ENCODE results near the gene FAF1. TPM values are rescaled to one million over a fixed set of nuclear protein-coding genes. Genes with fewer than 3 reads are reported as not detected.
A peak's percentile ranks its signal among the peaks of the same experiment; 100 is the strongest.

The FAF1 gene
- total RNA-seq, 2 donors from 2014 or later: 17.8 to 27.5 TPM

DNA sequence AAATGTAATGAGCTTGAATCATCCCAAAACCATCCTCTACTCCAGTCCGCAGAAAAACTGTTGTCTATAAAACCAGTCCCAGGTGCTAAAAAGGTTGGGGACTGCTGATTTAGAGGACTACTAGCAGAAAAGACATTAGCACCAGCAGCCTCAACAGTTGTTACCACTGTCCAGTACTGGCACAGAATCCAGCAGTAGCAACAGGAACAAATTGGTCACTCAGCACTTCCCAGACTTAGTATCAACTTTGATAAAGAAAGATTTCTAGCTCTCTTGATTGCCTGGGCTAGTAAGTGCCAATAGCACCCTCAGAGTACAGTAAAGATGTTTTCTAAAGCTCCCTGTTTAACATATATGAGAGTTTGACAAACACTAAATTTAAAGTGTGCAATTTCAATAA lies 127.9 kb downstream of the FAF1 start:
- intact Hi-C loops (cut with DNase I): no loop called here
- ATAC-seq (no peak), DNase-seq (no peak)
- TF ChIP-seq, protein P1, sequence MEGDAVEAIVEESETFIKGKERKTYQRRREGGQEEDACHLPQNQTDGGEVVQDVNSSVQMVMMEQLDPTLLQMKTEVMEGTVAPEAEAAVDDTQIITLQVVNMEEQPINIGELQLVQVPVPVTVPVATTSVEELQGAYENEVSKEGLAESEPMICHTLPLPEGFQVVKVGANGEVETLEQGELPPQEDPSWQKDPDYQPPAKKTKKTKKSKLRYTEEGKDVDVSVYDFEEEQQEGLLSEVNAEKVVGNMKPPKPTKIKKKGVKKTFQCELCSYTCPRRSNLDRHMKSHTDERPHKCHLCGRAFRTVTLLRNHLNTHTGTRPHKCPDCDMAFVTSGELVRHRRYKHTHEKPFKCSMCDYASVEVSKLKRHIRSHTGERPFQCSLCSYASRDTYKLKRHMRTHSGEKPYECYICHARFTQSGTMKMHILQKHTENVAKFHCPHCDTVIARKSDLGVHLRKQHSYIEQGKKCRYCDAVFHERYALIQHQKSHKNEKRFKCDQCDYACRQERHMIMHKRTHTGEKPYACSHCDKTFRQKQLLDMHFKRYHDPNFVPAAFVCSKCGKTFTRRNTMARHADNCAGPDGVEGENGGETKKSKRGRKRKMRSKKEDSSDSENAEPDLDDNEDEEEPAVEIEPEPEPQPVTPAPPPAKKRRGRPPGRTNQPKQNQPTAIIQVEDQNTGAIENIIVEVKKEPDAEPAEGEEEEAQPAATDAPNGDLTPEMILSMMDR (IDR thresholded peaks at IDR 0.05): no peak
- no peak for TF ChIP-seq POLR2A (IDR thresholded peaks at IDR 0.05)
- peaks cover 17% of the 10 kb centered on the region for H3K4me1 ChIP-seq
- no peaks in the 10 kb centered on the region for H3K36me3 ChIP-seq (replicated peaks in 1 of 2; ENCODE audit: insufficient read depth in 1 of 2, low read depth in 2 of 2)
- H3K27me3 ChIP-seq: no peaks in the 10 kb centered on the region
- 94 to 100% methylated on average over 1 of the region's 1 CpG for WGBS, 2 donors
- no peak overlapping the region for H3K4me3 ChIP-seq
- no peaks in the 10 kb centered on the region for H3K9me3 ChIP-seq
- H3K27ac ChIP-seq: no peak overlapping the region

DNA sequence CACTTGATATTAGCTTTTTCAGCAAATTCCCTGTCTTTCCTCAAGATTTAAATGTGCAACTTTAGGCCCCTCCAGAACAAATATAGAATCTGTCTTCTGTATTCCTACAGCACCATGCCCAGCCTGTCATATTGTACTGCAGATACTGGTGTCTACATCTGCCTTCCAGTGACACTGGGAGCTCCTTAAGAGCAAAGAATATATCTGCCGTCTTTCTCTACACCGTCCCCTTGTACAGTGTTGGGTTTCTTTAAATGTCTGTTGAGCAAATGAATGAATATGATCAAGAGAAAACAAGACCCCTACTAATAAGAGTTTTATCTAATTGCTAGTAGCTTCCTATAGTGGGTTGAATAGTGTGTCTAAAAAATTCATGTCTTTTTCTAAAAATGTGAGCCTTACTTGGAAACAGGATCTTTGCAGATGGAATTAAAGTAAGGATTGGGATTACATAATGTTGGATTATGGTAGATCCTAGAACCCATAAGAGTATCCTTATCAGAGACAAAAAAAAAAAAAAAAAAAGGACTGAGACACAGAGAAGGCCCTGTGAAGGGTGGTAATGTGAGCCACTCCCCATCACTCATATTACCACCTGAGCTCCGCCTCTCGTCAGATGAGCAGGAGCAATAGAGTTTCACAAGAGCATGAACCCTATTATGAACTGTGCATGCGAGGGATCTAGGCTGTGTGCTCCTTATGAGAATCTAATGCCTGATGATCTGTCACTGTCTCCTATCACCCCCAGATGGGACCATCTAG lies 128.6 kb downstream of the FAF1 start:
- intact Hi-C loops (cut with DNase I): no loop called here
- H3K36me3 ChIP-seq (replicated peaks in 1 of 2; ENCODE audit: insufficient read depth in 1 of 2, low read depth in 2 of 2): no peaks in the 10 kb centered on the region
- no peak overlapping the region for H3K4me3 ChIP-seq
- no peak for TF ChIP-seq POLR2A (IDR thresholded peaks at IDR 0.05)
- TF ChIP-seq, protein P1 (IDR thresholded peaks at IDR 0.05): no peak
- H3K9me3 ChIP-seq: no peaks in the 10 kb centered on the region
- WGBS, 2 donors: 98 to 99% methylated on average over 5 of the region's 5 CpGs
- no peak overlapping the region for H3K27ac ChIP-seq
- no peaks in the 10 kb centered on the region for H3K27me3 ChIP-seq
- peaks cover 17% of the 10 kb centered on the region for H3K4me1 ChIP-seq
- ATAC-seq: no peak
- no peak for DNase-seq

DNA sequence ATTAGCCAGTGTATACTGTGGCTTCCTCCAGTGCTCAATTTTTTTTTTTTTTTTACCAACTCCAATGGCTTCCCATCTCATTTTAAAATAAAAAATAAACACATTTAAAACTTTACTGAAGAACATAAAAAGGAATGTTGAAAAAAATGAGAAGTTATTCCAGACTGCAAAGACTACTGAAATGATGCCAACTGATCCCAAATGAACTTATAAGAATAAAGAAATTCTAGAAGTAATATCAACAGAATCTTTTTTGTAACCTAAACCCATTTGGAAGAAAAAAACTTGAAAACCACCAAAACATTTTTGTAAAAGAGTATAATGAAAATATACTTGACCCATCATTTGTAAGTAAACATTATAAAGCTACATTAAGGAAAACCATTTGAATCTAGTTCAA lies 129.4 kb downstream of the FAF1 start:
- peaks cover 17% of the 10 kb centered on the region for H3K4me1 ChIP-seq
- ATAC-seq (no peak), DNase-seq (no peak)
- intact Hi-C loops (cut with DNase I): no loop called here
- H3K9me3 ChIP-seq: no peaks in the 10 kb centered on the region
- H3K27ac ChIP-seq: no peak overlapping the region
- TF ChIP-seq, protein P1 (IDR thresholded peaks at IDR 0.05): no peak
- TF ChIP-seq POLR2A (IDR thresholded peaks at IDR 0.05): no peak
- no peak overlapping the region for H3K4me3 ChIP-seq
- H3K27me3 ChIP-seq: no peaks in the 10 kb centered on the region
- H3K36me3 ChIP-seq (replicated peaks in 1 of 2; ENCODE audit: insufficient read depth in 1 of 2, low read depth in 2 of 2): no peaks in the 10 kb centered on the region

DNA sequence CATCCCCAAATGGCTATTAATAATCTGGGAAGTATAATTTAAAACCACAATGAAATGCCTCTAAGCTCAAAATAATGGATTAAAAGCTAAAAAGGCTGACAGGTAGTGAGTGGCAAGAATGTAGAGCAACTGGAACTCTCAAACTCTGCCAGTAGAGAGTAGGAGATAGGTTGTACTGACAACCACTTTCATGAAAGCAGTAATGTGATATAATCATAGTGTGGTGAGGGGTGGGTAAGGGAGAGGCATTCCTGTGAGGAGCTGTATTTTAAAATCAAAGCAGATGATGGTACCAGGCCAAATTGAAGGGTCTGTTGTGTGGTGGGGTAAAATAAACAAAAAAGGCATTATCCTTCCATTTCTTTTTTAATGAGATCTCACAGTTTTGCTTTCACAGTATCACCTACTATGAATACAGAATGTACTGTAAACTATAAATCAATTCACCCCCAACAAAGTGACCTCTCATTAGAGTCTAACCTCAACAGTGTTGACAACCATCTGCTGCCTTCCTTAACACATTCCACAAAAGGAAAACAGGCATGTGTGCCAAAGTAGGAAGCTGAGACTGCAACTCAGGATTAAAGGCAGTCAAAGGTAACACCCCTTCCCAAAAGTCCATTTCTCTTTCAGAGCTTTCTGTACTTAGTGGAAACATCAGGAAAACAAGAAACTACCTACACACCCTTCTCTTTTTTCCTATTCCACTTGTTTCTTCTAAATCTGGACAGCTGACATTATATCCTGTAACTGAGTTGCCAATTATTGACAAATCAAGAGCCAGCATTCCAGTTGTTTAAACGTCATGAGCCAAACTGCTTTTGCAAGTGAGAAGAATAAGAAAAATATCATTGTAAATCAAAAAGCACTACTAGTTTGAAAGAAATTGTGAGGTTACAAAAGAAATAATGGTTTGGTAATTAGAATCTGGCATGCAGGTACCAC lies 130.8 kb downstream of the FAF1 start:
- Histone ChIP-seq H3K36me3 (replicated peaks in 1 of 2; ENCODE audit: insufficient read depth in 1 of 2, low read depth in 2 of 2) (no peaks in the 10 kb centered on the region), H3K4me1 (peaks cover 17% of the 10 kb centered on the region), H3K9me3 (no peaks in the 10 kb centered on the region), H3K27ac (peak overlapping the region in 2 of 4 donors; percentile 36 to 47), H3K27me3 (no peaks in the 10 kb centered on the region), H3K4me3 (no peak overlapping the region)
- no peak for TF ChIP-seq POLR2A (IDR thresholded peaks at IDR 0.05)
- TF ChIP-seq, protein P1 (IDR thresholded peaks at IDR 0.05): no peak
- ATAC-seq (peak; percentile 65), DNase-seq (peak in 1 of 4 donors; percentile 9)
- WGBS, 2 donors: 10 to 11% methylated on average over 1 of the region's 1 CpG
- intact Hi-C loops (cut with DNase I): no loop called here
